ENCODE data around the gene BUB1B. TPM values are rescaled to one million over a fixed set of nuclear protein-coding genes. Genes with fewer than 3 reads are reported as not detected.
"Not testable (repeated sequence)": the region's sequence is repeated elsewhere in the genome, so short reads cannot be mapped to it uniquely, and the experiment has no call there.

Gene BUB1B, protein sequence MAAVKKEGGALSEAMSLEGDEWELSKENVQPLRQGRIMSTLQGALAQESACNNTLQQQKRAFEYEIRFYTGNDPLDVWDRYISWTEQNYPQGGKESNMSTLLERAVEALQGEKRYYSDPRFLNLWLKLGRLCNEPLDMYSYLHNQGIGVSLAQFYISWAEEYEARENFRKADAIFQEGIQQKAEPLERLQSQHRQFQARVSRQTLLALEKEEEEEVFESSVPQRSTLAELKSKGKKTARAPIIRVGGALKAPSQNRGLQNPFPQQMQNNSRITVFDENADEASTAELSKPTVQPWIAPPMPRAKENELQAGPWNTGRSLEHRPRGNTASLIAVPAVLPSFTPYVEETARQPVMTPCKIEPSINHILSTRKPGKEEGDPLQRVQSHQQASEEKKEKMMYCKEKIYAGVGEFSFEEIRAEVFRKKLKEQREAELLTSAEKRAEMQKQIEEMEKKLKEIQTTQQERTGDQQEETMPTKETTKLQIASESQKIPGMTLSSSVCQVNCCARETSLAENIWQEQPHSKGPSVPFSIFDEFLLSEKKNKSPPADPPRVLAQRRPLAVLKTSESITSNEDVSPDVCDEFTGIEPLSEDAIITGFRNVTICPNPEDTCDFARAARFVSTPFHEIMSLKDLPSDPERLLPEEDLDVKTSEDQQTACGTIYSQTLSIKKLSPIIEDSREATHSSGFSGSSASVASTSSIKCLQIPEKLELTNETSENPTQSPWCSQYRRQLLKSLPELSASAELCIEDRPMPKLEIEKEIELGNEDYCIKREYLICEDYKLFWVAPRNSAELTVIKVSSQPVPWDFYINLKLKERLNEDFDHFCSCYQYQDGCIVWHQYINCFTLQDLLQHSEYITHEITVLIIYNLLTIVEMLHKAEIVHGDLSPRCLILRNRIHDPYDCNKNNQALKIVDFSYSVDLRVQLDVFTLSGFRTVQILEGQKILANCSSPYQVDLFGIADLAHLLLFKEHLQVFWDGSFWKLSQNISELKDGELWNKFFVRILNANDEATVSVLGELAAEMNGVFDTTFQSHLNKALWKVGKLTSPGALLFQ
- total RNA-seq (1 to 10 TPM in 2 of 4 donors, under 1 TPM in 2; 0.33 to 3.6 (median 1.2) TPM), polyA plus RNA-seq (1 to 10 TPM in 2 of 3 donors, under 1 TPM in 1; 0.60 to 9.6 (median 1.8) TPM)

DNA sequence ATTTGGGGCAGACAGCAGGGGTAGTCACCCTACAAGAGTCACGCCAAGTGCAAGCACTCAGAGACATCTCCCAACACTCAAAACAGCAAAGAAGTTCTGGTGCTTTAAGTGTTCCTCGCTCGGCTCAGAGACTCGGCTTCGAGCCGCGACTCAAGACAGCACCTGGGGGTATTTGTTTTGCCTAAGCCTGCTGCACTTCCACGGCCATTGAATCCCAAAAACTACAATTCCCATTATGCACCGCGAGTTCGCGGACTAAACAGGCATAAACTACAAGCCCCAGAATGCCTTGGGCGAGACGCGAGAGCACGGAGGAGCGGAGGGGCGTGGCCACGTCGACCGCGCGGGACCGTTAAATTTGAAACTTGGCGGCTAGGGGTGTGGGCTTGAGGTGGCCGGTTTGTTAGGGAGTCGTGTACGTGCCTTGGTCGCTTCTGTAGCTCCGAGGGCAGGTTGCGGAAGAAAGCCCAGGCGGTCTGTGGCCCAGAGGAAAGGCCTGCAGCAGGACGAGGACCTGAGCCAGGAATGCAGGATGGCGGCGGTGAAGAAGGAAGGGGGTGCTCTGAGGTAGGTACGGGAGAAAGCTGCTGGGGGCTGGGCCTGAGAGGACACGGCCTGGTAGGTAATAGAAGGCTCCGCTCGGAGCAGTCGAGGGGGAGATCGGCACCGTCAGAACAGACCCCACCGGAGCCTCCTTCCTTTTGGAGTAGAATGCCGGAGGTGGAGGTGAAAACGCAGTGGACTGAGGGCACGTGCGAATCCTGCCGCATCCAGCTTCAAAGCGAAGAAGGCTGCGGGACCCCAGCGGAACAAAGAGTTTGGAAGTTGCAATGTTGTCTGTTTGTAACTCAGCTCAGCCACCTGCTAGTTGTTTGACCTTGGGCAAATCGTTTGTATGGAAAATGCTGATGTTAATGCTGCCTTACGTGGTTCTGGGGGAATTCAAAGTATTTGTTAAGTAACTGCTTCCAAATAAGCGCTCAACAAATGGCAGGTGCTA, at the start of gene BUB1B:
Gene BUB1B, plus strand, starts transcription at position 381 of the 1,000 bp plus-strand sequence. Its CDS starts 152 bp downstream, at position 533.
- peak; percentile 95 for DNase-seq
- WGBS, 2 donors: 2 to 3% methylated on average over 54 of the region's 54 CpGs
- Histone ChIP-seq H3K27me3 (no peaks in the 10 kb centered on the region), H3K9me3 (no peaks in the 10 kb centered on the region), H3K4me1 (peaks cover 0 to 13% (median 6%) of the 10 kb centered on the region in 4 donors), H3K4me3 (peak within 1 kb of the TSS; percentile 28 to 60 (median 50)), H3K27ac (no peak within 1 kb of the TSS), H3K36me3 (no peaks in the 10 kb centered on the region)
- intact Hi-C loops (cut with DNase I): loop anchor here (1.0 to 10.0 kb wide), 3 partner anchors 52 to 644 kb away; partner anchors contain the start of genes DNAJC17 and ZFYVE19
- TF ChIP-seq, protein P1, sequence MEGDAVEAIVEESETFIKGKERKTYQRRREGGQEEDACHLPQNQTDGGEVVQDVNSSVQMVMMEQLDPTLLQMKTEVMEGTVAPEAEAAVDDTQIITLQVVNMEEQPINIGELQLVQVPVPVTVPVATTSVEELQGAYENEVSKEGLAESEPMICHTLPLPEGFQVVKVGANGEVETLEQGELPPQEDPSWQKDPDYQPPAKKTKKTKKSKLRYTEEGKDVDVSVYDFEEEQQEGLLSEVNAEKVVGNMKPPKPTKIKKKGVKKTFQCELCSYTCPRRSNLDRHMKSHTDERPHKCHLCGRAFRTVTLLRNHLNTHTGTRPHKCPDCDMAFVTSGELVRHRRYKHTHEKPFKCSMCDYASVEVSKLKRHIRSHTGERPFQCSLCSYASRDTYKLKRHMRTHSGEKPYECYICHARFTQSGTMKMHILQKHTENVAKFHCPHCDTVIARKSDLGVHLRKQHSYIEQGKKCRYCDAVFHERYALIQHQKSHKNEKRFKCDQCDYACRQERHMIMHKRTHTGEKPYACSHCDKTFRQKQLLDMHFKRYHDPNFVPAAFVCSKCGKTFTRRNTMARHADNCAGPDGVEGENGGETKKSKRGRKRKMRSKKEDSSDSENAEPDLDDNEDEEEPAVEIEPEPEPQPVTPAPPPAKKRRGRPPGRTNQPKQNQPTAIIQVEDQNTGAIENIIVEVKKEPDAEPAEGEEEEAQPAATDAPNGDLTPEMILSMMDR (IDR thresholded peaks at IDR 0.05): no peak
- TF ChIP-seq EP300 (IDR thresholded peaks at IDR 0.05): no peak
- TF ChIP-seq POLR2AphosphoS5 (IDR thresholded peaks at IDR 0.05): peak in 1 of 4 donors; percentile 73
- TF ChIP-seq POLR2A (IDR thresholded peaks at IDR 0.05): no peak

DNA sequence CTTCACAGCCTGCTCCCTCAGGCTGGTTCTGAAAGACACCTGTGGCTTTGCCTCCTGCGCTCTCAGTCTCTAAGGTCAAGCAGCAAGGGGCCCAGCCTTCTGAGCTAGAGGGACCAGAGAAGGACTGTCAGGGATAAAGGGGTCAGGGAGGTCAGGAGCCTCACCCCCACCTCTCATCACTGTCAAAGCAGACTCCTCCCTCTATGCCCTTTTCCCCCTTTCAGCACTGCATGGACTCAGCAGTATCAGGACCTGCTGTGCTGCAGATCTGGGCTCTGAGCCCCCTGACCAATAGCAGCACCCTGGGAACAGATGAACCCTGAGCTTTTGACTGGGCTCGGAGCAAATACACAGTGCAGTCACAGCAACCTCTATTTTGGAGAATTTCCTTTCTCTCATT, 49.0 kb upstream of the BUB1B start:
- H3K27me3 ChIP-seq: no peaks in the 10 kb centered on the region
- H3K4me3 ChIP-seq: no peak overlapping the region
- H3K36me3 ChIP-seq: no peaks in the 10 kb centered on the region
- no peak for DNase-seq
- intact Hi-C loops (cut with DNase I): no loop called here
- WGBS, 2 donors: 84 to 92% methylated on average over 2 of the region's 2 CpGs
- H3K27ac ChIP-seq: no peak overlapping the region
- H3K4me1 ChIP-seq: peaks cover 0 to 20% (median 13%) of the 10 kb centered on the region in 4 donors
- TF ChIP-seq POLR2AphosphoS5 (IDR thresholded peaks at IDR 0.05) (no peak), EP300 (IDR thresholded peaks at IDR 0.05) (no peak), POLR2A (IDR thresholded peaks at IDR 0.05) (no peak)
- TF ChIP-seq, protein P1 (IDR thresholded peaks at IDR 0.05): no peak
- H3K9me3 ChIP-seq: no peaks in the 10 kb centered on the region

DNA sequence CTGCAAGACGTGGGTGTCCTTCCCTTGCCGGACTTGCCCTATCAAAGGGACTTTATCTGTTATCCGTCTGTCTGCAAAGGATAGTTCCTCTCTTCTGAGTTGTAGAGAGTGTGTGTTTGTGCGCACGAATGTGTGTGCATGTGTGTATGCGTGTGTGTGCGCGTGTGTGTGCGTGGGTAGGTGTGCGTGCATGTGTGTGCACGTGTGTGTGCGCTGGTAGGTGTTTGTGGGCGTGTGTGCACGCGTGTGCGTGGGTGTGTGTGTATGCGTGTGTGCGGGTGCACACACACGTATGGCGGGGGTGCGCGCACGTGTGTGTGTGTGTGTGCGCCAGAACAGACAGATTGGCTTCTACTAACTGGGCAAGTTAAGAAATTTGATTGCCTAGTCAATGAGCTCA, 48.1 kb upstream of the BUB1B start:
- Histone ChIP-seq H3K4me1 (peaks cover 0 to 11% (median 4%) of the 10 kb centered on the region in 4 donors), H3K4me3 (no peak overlapping the region), H3K9me3 (no peaks in the 10 kb centered on the region), H3K36me3 (no peaks in the 10 kb centered on the region), H3K27me3 (no peaks in the 10 kb centered on the region), H3K27ac (no peak overlapping the region)
- intact Hi-C loops (cut with DNase I): no loop called here
- WGBS, 2 donors: 89 to 92% methylated on average over 24 of the region's 24 CpGs
- no peak for TF ChIP-seq POLR2A (IDR thresholded peaks at IDR 0.05)
- no peak for TF ChIP-seq EP300 (IDR thresholded peaks at IDR 0.05)
- TF ChIP-seq, protein P1 (IDR thresholded peaks at IDR 0.05): no peak
- no peak for DNase-seq

DNA sequence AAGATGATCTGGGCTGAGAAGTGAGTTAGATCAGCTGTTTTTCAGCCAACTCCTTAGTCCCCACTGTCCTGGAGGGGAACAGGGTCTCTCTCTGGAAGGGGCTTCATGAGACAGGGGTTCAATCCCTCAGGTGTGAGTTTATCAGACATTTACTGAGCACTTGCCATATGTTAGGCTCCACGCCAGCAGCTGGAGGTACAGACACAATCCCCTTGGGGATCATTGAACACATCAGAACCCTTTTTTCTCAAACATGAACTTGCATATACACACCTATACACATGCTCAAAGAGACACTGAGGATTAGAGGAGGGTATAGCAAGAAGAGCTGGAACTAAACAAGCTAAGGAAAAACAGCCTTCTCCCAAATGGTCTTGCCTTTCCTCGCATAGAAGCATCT, 46.7 kb upstream of the BUB1B start:
- Histone ChIP-seq H3K27me3 (no peaks in the 10 kb centered on the region), H3K9me3 (no peaks in the 10 kb centered on the region), H3K4me1 (peaks cover 0 to 4% (median 2%) of the 10 kb centered on the region in 4 donors), H3K36me3 (no peaks in the 10 kb centered on the region), H3K4me3 (no peak overlapping the region), H3K27ac (no peak overlapping the region)
- DNase-seq: no peak
- 88 to 92% methylated on average over 2 of the region's 2 CpGs for WGBS, 2 donors
- intact Hi-C loops (cut with DNase I): no loop called here
- TF ChIP-seq, protein P1 (IDR thresholded peaks at IDR 0.05): no peak
- no peak for TF ChIP-seq EP300 (IDR thresholded peaks at IDR 0.05)
- no peak for TF ChIP-seq POLR2AphosphoS5 (IDR thresholded peaks at IDR 0.05)

DNA sequence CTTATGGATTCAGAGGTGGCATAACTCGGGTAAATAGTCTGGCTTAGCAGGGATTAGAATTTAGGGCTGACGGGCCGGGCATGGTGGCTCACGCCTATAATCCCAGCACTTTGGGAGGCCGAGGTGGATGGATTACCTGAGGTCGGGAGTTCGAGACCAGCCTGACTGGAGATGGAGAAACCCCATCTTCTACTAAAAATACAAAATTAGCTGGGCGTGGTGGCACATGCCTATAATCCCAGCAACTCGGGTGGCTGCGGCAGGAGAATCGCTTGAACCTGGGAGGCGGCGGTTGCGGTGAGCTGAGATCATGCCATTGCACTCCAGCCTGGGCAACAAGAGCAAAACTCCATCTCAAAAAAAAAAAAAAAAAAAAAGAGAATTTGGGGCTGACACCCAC, 45.8 kb upstream of the BUB1B start:
- intact Hi-C loops (cut with DNase I); H3K4me1 ChIP-seq; H3K4me3 ChIP-seq; H3K27me3 ChIP-seq; H3K27ac ChIP-seq; H3K9me3 ChIP-seq; H3K36me3 ChIP-seq; DNase-seq: not testable (repeated sequence)
- 95 to 96% methylated on average over 14 of the region's 14 CpGs for WGBS, 2 donors

All from sigmoid colon (tissue), 7 donors.